GM23338 (cell line): ENCODE measurements around the gene ZNF611.

Experiments
- CREB1 ChIP-seq: fragments of 250-450 bp; sonication (Bioruptor Pico); IDR thresholded peaks from 2 replicates; pipeline ENCODE4 v1.5.0; 2020; ENCODE audit warnings: low read depth, mild to moderate bottlenecking, moderate library complexity
- EZH2 ChIP-seq: fragments of 200-600 bp; sonication (generic); IDR thresholded peaks from one replicate; pipeline ENCODE4 v1.8.0; 2017; ENCODE audit warnings: antibody characterized with exemption, mild to moderate bottlenecking, low read depth; ENCODE audit not compliant: unreplicated experiment
- JUNB ChIP-seq: IDR thresholded peaks from one replicate; pipeline ENCODE4 v1.6.1; 2016; ENCODE audit warnings: antibody characterized with exemption; ENCODE audit not compliant: unreplicated experiment
- POLR2AphosphoS5 ChIP-seq: IDR thresholded peaks from 2 replicates; pipeline ENCODE4 v1.6.1; 2016; ENCODE audit warnings: antibody characterized with exemption, low read depth
- TF ChIP-seq, protein P1 (sequence below), 2 experiments: fragments of 200-600 bp in 1 of 2; sonication (generic) in 1 of 2; conservative IDR thresholded peaks; 2 replicates each; pipeline versions ENCODE4 v1.5.1 to v1.6.1; 2016 to 2017; ENCODE audit warnings: antibody characterized with exemption in 2 of 2, low read depth in 2 of 2, mild to moderate bottlenecking in 2 of 2, moderate library complexity in 1 of 2
- TF ChIP-seq, protein P2 (sequence below): IDR thresholded peaks from one replicate; pipeline ENCODE4 v1.6.1; 2018; ENCODE audit warnings: antibody characterized with exemption; ENCODE audit not compliant: unreplicated experiment

DNA sequence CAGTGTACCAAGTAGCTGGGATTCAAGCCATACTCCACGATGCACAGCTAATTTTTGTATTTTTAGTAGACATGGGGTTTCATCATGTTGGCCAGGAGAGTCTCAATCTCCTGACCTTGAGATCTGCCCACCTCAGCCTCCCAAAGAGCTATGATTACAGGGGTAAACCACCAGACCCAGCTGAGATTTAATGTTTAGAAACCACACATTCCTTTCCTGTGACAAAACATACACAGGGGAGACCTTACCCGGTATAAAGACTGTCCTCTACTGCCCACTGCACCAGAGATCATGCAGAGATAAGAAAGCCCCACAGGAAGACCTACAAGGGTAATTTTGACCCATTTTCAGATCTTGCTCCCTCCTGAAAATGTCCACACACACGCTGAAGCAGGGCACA, 73.9 kb downstream of the ZNF611 start:
- TF ChIP-seq, protein P1, sequence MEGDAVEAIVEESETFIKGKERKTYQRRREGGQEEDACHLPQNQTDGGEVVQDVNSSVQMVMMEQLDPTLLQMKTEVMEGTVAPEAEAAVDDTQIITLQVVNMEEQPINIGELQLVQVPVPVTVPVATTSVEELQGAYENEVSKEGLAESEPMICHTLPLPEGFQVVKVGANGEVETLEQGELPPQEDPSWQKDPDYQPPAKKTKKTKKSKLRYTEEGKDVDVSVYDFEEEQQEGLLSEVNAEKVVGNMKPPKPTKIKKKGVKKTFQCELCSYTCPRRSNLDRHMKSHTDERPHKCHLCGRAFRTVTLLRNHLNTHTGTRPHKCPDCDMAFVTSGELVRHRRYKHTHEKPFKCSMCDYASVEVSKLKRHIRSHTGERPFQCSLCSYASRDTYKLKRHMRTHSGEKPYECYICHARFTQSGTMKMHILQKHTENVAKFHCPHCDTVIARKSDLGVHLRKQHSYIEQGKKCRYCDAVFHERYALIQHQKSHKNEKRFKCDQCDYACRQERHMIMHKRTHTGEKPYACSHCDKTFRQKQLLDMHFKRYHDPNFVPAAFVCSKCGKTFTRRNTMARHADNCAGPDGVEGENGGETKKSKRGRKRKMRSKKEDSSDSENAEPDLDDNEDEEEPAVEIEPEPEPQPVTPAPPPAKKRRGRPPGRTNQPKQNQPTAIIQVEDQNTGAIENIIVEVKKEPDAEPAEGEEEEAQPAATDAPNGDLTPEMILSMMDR (conservative IDR thresholded peaks at IDR 0.05; ENCODE audit: low read depth in 2 of 2), result no peak
- TF ChIP-seq CREB1 (no peak), EZH2 (no peak), JUNB (no peak), POLR2AphosphoS5 (no peak)
- TF ChIP-seq, protein P2, sequence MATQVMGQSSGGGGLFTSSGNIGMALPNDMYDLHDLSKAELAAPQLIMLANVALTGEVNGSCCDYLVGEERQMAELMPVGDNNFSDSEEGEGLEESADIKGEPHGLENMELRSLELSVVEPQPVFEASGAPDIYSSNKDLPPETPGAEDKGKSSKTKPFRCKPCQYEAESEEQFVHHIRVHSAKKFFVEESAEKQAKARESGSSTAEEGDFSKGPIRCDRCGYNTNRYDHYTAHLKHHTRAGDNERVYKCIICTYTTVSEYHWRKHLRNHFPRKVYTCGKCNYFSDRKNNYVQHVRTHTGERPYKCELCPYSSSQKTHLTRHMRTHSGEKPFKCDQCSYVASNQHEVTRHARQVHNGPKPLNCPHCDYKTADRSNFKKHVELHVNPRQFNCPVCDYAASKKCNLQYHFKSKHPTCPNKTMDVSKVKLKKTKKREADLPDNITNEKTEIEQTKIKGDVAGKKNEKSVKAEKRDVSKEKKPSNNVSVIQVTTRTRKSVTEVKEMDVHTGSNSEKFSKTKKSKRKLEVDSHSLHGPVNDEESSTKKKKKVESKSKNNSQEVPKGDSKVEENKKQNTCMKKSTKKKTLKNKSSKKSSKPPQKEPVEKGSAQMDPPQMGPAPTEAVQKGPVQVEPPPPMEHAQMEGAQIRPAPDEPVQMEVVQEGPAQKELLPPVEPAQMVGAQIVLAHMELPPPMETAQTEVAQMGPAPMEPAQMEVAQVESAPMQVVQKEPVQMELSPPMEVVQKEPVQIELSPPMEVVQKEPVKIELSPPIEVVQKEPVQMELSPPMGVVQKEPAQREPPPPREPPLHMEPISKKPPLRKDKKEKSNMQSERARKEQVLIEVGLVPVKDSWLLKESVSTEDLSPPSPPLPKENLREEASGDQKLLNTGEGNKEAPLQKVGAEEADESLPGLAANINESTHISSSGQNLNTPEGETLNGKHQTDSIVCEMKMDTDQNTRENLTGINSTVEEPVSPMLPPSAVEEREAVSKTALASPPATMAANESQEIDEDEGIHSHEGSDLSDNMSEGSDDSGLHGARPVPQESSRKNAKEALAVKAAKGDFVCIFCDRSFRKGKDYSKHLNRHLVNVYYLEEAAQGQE, result no peak
